ENCODE measurements around the gene ZFYVE19.

Gene ZFYVE19

GRCh38 chr15:40775740-40776536, 31.0 kb upstream of the ZFYVE19 start:
- no peak for DNase-seq (ENCODE audit: low spot score)

GRCh38 chr15:40776537-40777141, 30.2 kb upstream of the ZFYVE19 start:
- no peak for DNase-seq (ENCODE audit: low spot score)

- no peak for DNase-seq (ENCODE audit: low spot score)
Measured at GRCh38 chr15:40782609-40783227, 24.2 kb upstream of the ZFYVE19 start.

GRCh38 chr15:40785164-40785563, 21.7 kb upstream of the ZFYVE19 start:
- DNase-seq (ENCODE audit: low spot score), result no peak

- DNase-seq (ENCODE audit: low spot score), result no peak
Measured at GRCh38 chr15:40785814-40786213, 21.1 kb upstream of the ZFYVE19 start.

- no peak for DNase-seq (ENCODE audit: low spot score)
Measured at GRCh38 chr15:40787344-40787841, 19.5 kb upstream of the ZFYVE19 start.

GRCh38 chr15:40787991-40788390, 18.9 kb upstream of the ZFYVE19 start:
- DNase-seq (ENCODE audit: low spot score), result no peak

- no peak for DNase-seq (ENCODE audit: low spot score)
Measured at GRCh38 chr15:40789119-40789518, 17.8 kb upstream of the ZFYVE19 start.

GRCh38 chr15:40789999-40790398, 16.9 kb upstream of the ZFYVE19 start:
- no peak for DNase-seq (ENCODE audit: low spot score)

- no peak for DNase-seq (ENCODE audit: low spot score)
Measured at GRCh38 chr15:40790718-40791117, 16.2 kb upstream of the ZFYVE19 start.

GRCh38 chr15:40792394-40792793, 14.5 kb upstream of the ZFYVE19 start:
- no peak for DNase-seq (ENCODE audit: low spot score)

GRCh38 chr15:40793216-40793989, 13.5 kb upstream of the ZFYVE19 start:
- no peak for DNase-seq (ENCODE audit: low spot score)

- no peak for DNase-seq (ENCODE audit: low spot score)
Measured at GRCh38 chr15:40796041-40796440, 10.8 kb upstream of the ZFYVE19 start.

GRCh38 chr15:40796512-40796911, 10.4 kb upstream of the ZFYVE19 start:
- DNase-seq (ENCODE audit: low spot score), result no peak

GRCh38 chr15:40799523-40799922, 7.4 kb upstream of the ZFYVE19 start:
- DNase-seq (ENCODE audit: low spot score), result no peak

- no peak for DNase-seq (ENCODE audit: low spot score)
Measured at GRCh38 chr15:40803076-40803475, 3.8 kb upstream of the ZFYVE19 start.

GRCh38 chr15:40803688-40804087, 3.2 kb upstream of the ZFYVE19 start:
- DNase-seq (ENCODE audit: low spot score), result no peak

GRCh38 chr15:40806672-40807027, 239 bp upstream of the ZFYVE19 start:
- no peak for DNase-seq (ENCODE audit: low spot score)

- no peak for DNase-seq (ENCODE audit: low spot score)
Measured at GRCh38 chr15:40807888-40808461, 1.1 kb downstream of the ZFYVE19 start.

- no peak for DNase-seq (ENCODE audit: low spot score)
Measured at GRCh38 chr15:40808861-40809450, 2.1 kb downstream of the ZFYVE19 start.

GRCh38 chr15:40812721-40813425, 6.0 kb downstream of the ZFYVE19 start:
- DNase-seq (ENCODE audit: low spot score), result no peak
